T-helper 9 cell (primary cell): ENCODE data around the gene PTPRD.
"Not testable (repeated sequence)": the region's sequence is repeated elsewhere in the genome, so short reads cannot be mapped to it uniquely, and the experiment has no call there.

Experiments
- DNase-seq: peaks from one replicate; pipeline ENCODE4 v3.0.0-alpha.2; 2020

The PTPRD gene

GRCh38 chr9:8946461-8946860, 1666.3 kb downstream of the PTPRD start:
- no peak for DNase-seq

GRCh38 chr9:8943392-8943791, 1669.4 kb downstream of the PTPRD start:
- no peak for DNase-seq

- DNase-seq, result no peak
Measured at GRCh38 chr9:8940650-8941049, 1672.2 kb downstream of the PTPRD start.

- no peak for DNase-seq
Measured at GRCh38 chr9:8926461-8926860, 1686.3 kb downstream of the PTPRD start.

GRCh38 chr9:8924562-8924961, 1688.2 kb downstream of the PTPRD start:
- DNase-seq, result no peak

- not testable (repeated sequence) for DNase-seq
Measured at GRCh38 chr9:8920478-8921183, 1692.2 kb downstream of the PTPRD start.

- no peak for DNase-seq
Measured at GRCh38 chr9:8917956-8918739, 1694.7 kb downstream of the PTPRD start.

GRCh38 chr9:8916771-8917170, 1696.0 kb downstream of the PTPRD start:
- DNase-seq, result no peak

GRCh38 chr9:8907868-8908267, 1704.9 kb downstream of the PTPRD start:
- DNase-seq, result no peak

- no peak for DNase-seq
Measured at GRCh38 chr9:8905731-8906130, 1707.1 kb downstream of the PTPRD start.

- DNase-seq, result no peak
Measured at GRCh38 chr9:8904771-8905515, 1707.9 kb downstream of the PTPRD start.

GRCh38 chr9:8903077-8903476, 1709.7 kb downstream of the PTPRD start:
- DNase-seq, result no peak

- DNase-seq, result no peak
Measured at GRCh38 chr9:8901146-8901545, 1711.7 kb downstream of the PTPRD start.

- no peak for DNase-seq
Measured at GRCh38 chr9:8899511-8899910, 1713.3 kb downstream of the PTPRD start.

GRCh38 chr9:8895861-8896224, 1717.0 kb downstream of the PTPRD start:
- no peak for DNase-seq

GRCh38 chr9:8895106-8895860, 1717.5 kb downstream of the PTPRD start:
- no peak for DNase-seq

GRCh38 chr9:8890695-8891094, 1722.1 kb downstream of the PTPRD start:
- no peak for DNase-seq

- DNase-seq, result no peak
Measured at GRCh38 chr9:8889100-8889499, 1723.7 kb downstream of the PTPRD start.

GRCh38 chr9:8888591-8888990, 1724.2 kb downstream of the PTPRD start:
- no peak for DNase-seq

GRCh38 chr9:8887369-8887768, 1725.4 kb downstream of the PTPRD start:
- DNase-seq, result no peak

GRCh38 chr9:8883321-8883720, 1729.5 kb downstream of the PTPRD start:
- no peak for DNase-seq

- DNase-seq, result no peak
Measured at GRCh38 chr9:8880060-8880459, 1732.7 kb downstream of the PTPRD start.

- DNase-seq, result no peak
Measured at GRCh38 chr9:8879284-8879683, 1733.5 kb downstream of the PTPRD start.
